Pancreas (tissue), 10 donors: ENCODE results near the gene GAB2. TPM values are rescaled to one million over a fixed set of nuclear protein-coding genes. Genes with fewer than 3 reads are reported as not detected.
"Not testable (repeated sequence)": the region's sequence is repeated elsewhere in the genome, so short reads cannot be mapped to it uniquely, and the experiment has no call there.

ENCODE experiments used
- ATAC-seq, 4 donors: fragments of 200-7000 bp; cut with Tn5 transposase; one replicate each; pipeline versions ENCODE4 v1.8.0 to v1.9.1; 2020; ENCODE audit warnings: mild to moderate bottlenecking in 4 of 4, moderate library complexity in 4 of 4
- DNase-seq, 6 donors: peaks; one replicate each; pipeline ENCODE4 v3.0.0-alpha.2; 2020
- FAIRE-seq: peaks from 2 replicates; lab custom pipeline; 2012; peaks lifted over from hg19 to GRCh38; lab: Jason Lieb, UNC
- H3K27ac ChIP-seq, 4 donors: fragments of 200-600 bp; sonication (generic); 1 replicate in 3 of 4; 2 replicates in 1 of 4; pipeline versions ENCODE4 v1.5.0 to v1.8.0; 2020
- H3K27me3 ChIP-seq, 4 donors: fragments of 200-600 bp; one replicate each; pipeline ENCODE4 v1.8.0; 2021
- H3K36me3 ChIP-seq, 3 donors: fragments of 200-600 bp; sonication (generic) in 1 of 3; one replicate each; pipeline versions ENCODE4 v1.5.0 to v1.8.0; 2020 to 2021
- H3K4me1 ChIP-seq, 3 donors: fragments of 200-600 bp; one replicate each; pipeline ENCODE4 v1.8.0; 2021
- H3K4me3 ChIP-seq, 4 donors: fragments of 200-600 bp; sonication (generic) in 2 of 4; one replicate each; pipeline versions ENCODE4 v1.5.0 to v1.8.0; 2020 to 2021
- H3K9me3 ChIP-seq, 4 donors: fragments of 200-600 bp; one replicate each; pipeline ENCODE4 v1.8.0; 2021
- WGBS, 2 donors: extraction: QIAGEN DNeasy Blood & Tissue Kit; methylation state at CpG; one replicate each; pipeline ENCODE4 v1.1.7; 2013; 5-methylcytosine and 5-hydroxymethylcytosine counted together
- intact Hi-C, 3 donors: fragments of 100-400 bp; cut with DNase I; formaldehyde crosslinking; loops; one replicate each; pipeline versions ENCODE4 v1.11.1 to v1.14.2; 2022
- polyA plus RNA-seq, 2 donors: library from polyadenylated mRNA; stranded (reverse); fragments of 200-250 nt; gene quantifications; one replicate each; pipeline ENCODE4 v1.2.3, GENCODE V29; 2013
- total RNA-seq, 6 donors: library from RNA; stranded (reverse); fragmentation: NEBNext Ultra II Directional in 4 of 6; extraction: Animal tissue kit (Norgen Biotek cat#: 25700) in 4 of 6; gene quantifications; one replicate each; pipeline versions ENCODE4 v1.2.1 to v1.2.4, GENCODE V29; 2021 to 2023
- TF ChIP-seq, protein P1 (sequence below), 4 donors: fragments of 200-600 bp; sonication (generic) in 3 of 4; IDR thresholded peaks; one replicate each; pipeline versions ENCODE4 v1.5.0 to v1.8.0; 2021; ENCODE audit warnings: antibody characterized with exemption in 4 of 4
- donor health status: healthy with polysubstance abuse.
- donor health status: DM: no; HTN: no; CAD: no; lungs with moderate emphysema.
- donor health status: DM: no; HTN: no; CAD: no.
- donor health status: control.
- donor health status: control.
- donor health status: Bipolar disorder and iron deficiency.
- donor health status: DM: yes; HTN: yes; CAD: no.
- donor health status: DM: no; HTN: no; CAD: no.
- donor health status: DM: no; HTN: no; CAD: no.
- donor health status: DM: yes; HTN: yes; CAD: no.

Gene GAB2
- total and polyA plus RNA-seq, 8 donors, result 3.1 to 17.8 (median 9.4) TPM

DNA sequence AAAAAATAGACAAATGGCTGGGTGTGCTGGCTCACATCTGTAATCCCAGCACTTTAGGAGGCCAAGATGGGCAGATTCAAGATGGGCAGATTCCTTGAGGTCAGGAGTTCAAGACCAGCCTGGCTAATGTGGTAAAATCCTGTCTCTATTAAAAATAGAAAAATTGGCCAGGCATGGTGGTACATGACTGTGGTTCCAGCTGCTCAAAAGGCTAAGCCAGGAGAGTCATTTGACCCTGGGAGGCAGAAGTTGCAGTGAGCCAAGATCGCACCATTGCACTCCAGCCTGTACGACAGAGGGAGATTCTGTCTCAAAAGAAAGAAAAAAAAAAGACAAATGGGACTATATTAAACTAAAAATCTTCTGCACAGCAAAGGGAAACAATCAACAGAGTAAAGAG is 173.5 kb downstream of the GAB2 start:
- no peak for DNase-seq
- intact Hi-C loops, result no loop called here
- no peak for FAIRE-seq

DNA sequence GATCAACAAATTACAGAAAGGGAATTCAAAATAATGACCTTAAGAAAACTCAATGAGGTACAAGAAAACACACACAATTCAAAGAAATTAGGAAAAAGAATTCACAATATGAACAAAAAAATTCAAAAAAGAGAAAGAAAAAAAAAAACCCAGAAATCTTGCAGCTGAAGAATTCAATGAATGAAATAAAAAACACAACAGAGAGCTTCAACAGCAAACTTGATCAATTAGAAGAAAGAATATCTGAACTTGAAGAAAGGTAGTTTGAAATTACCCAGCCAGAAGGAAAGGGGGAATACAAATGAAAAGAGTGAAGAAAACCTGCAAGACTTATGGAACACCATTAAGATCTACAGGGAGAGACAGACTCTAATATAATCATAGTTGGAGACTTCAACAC is 176.1 kb downstream of the GAB2 start:
- Histone ChIP-seq H3K27me3 (no peaks in the 10 kb centered on the region), H3K4me1 (no peaks in the 10 kb centered on the region), H3K27ac (no peak overlapping the region), H3K4me3 (no peak overlapping the region), H3K9me3 (no peaks in the 10 kb centered on the region), H3K36me3 (no peaks in the 10 kb centered on the region)
- FAIRE-seq, result no peak
- intact Hi-C loops, result no loop called here
- no peak for ATAC-seq
- TF ChIP-seq, protein P1, sequence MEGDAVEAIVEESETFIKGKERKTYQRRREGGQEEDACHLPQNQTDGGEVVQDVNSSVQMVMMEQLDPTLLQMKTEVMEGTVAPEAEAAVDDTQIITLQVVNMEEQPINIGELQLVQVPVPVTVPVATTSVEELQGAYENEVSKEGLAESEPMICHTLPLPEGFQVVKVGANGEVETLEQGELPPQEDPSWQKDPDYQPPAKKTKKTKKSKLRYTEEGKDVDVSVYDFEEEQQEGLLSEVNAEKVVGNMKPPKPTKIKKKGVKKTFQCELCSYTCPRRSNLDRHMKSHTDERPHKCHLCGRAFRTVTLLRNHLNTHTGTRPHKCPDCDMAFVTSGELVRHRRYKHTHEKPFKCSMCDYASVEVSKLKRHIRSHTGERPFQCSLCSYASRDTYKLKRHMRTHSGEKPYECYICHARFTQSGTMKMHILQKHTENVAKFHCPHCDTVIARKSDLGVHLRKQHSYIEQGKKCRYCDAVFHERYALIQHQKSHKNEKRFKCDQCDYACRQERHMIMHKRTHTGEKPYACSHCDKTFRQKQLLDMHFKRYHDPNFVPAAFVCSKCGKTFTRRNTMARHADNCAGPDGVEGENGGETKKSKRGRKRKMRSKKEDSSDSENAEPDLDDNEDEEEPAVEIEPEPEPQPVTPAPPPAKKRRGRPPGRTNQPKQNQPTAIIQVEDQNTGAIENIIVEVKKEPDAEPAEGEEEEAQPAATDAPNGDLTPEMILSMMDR (IDR thresholded peaks at IDR 0.05), result no peak
- no peak for DNase-seq

More for the DNA sequence above, 173.5 kb downstream of the GAB2 start:
- TF ChIP-seq, protein P1 (IDR thresholded peaks at IDR 0.05), result no peak
- 83 to 90% methylated on average over 2 of the region's 2 CpGs for WGBS, 2 donors
- no peaks in the 10 kb centered on the region for H3K36me3 ChIP-seq
- H3K27ac ChIP-seq, result no peak overlapping the region
- ATAC-seq, result no peak
- no peaks in the 10 kb centered on the region for H3K4me1 ChIP-seq
- H3K9me3 ChIP-seq, result no peaks in the 10 kb centered on the region
- H3K27me3 ChIP-seq, result no peaks in the 10 kb centered on the region
- H3K4me3 ChIP-seq, result no peak overlapping the region

DNA sequence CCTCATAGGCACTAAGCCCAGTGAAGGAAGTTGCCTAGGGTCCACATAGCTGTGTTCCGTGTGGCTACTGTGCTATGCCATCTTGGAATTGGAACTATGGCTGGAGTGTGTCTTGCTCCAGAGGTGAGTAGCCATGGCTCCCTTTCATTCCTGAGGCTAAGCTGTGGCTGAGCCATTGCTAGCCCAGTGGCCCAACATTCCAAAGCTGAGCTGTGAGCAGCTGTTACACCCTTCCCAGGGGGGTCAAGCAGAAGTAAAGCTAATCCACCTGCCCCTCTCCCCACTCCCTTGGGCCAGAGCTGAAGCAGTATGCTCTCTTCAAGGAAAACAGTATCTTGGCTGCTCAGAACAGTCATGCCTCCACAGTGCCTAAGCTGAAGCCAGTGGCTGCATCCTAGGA is 177.8 kb downstream of the GAB2 start:
- Histone ChIP-seq H3K4me1 (no peaks in the 10 kb centered on the region), H3K36me3 (no peaks in the 10 kb centered on the region), H3K27ac (no peak overlapping the region), H3K27me3 (no peaks in the 10 kb centered on the region), H3K4me3 (no peak overlapping the region), H3K9me3 (no peaks in the 10 kb centered on the region)
- DNase-seq (no peak), FAIRE-seq (no peak), ATAC-seq (no peak)
- 92 to 95% methylated on average over 1 of the region's 1 CpG for WGBS, 2 donors
- TF ChIP-seq, protein P1 (IDR thresholded peaks at IDR 0.05), result no peak
- intact Hi-C loops, result no loop called here

DNA sequence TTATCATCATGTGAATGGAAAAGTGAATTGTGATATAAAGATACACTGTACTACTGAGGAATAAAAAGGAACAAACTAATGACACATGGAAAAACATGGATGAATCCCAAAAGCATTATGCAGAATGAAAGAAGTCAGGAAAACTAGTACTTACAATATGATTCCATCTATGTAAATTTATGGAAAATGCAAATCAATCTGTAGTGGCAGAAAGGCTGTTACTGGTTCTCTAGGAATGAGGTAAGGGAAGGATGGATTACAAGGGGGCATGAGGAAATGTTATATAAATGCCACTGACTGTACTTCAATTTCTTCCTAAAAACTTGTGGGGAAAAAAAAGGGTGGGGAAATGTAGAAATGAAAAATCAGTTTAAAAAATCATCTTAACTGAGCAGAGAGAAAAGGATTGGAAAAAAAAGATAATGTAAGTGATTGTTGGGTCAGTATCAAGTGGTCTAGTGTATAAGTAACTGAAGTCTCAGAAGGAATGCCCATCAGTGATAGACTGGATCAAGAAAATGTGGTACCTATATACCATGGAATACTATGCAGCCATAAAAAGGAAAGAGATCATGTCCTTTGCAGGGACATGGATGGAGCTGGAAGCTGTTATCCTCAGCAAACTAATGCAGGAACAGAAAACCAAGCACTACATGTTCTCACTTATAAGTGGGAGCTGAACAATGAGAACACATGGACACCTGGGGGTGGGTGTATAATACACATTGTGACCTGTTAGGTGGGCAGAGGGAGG is 180.2 kb downstream of the GAB2 start:
- intact Hi-C loops, result no loop called here
- ATAC-seq, result no peak
- Histone ChIP-seq H3K4me3 (no peak overlapping the region), H3K27ac (no peak overlapping the region), H3K9me3 (no peaks in the 10 kb centered on the region), H3K4me1 (no peaks in the 10 kb centered on the region), H3K36me3 (no peaks in the 10 kb centered on the region), H3K27me3 (no peaks in the 10 kb centered on the region)
- TF ChIP-seq, protein P1 (IDR thresholded peaks at IDR 0.05), result no peak
- FAIRE-seq, result no peak
- no peak for DNase-seq

DNA sequence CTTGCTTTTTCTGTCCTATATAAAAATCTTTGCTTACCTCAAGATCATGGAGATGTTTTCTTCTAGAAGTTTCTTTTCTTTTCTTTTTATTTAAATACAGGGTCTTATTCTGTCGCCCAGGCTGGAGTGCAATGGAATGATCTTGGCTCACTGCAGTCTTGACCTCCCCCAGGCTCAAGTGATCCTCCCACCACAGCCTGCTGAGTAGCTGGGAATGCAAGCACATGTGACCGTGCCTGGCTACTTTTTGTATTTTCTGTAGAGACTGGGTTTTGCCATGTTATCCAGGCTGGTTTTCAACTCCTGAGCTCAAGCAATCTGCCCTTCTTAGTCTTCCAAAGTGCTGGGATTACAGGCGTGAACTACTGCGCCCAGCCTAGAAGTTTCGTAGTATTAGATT is 183.6 kb downstream of the GAB2 start:
- no peaks in the 10 kb centered on the region for H3K36me3 ChIP-seq
- ATAC-seq (no peak), DNase-seq (no peak), FAIRE-seq (no peak)
- intact Hi-C loops, result no loop called here
- H3K4me3 ChIP-seq, result no peak overlapping the region
- H3K27ac ChIP-seq, result no peak overlapping the region
- TF ChIP-seq, protein P1 (IDR thresholded peaks at IDR 0.05), result no peak
- WGBS, 2 donors, result 93 to 97% methylated on average over 5 of the region's 5 CpGs
- no peaks in the 10 kb centered on the region for H3K9me3 ChIP-seq
- no peaks in the 10 kb centered on the region for H3K4me1 ChIP-seq
- no peaks in the 10 kb centered on the region for H3K27me3 ChIP-seq

DNA sequence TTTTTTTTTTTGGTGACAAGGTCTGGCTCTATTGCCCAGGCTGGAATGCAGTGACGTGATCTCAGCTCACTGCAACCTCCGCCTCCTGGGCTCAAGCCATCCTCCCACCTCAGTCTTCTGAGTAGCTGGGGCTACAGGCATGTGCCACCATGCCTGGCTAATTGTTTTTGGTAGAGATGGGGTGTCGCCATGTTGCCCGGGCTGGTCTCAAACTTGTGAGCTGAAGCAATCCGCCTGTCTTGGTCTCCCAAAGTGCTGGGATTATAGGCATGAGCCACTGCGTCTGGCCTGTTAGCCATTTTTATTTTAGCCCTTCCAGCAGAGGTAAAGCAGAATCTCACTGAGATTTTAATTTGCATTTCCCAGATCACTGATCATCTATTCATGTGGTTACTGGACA is 184.6 kb downstream of the GAB2 start:
- H3K9me3 ChIP-seq, H3K27me3 ChIP-seq, H3K4me1 ChIP-seq, FAIRE-seq, H3K27ac ChIP-seq, H3K4me3 ChIP-seq, DNase-seq, intact Hi-C loops, ATAC-seq, H3K36me3 ChIP-seq: not testable (repeated sequence)
- 92 to 96% methylated on average over 6 of the region's 6 CpGs for WGBS, 2 donors
